SW 1271 (cell line): ENCODE results near the gene BNC2.
"Not testable (repeated sequence)": the region's sequence is repeated elsewhere in the genome, so short reads cannot be mapped to it uniquely, and the experiment has no call there.

Experiments
- DNase-seq, 2 experiments: peaks; one replicate each; lab custom pipeline; 2025; lab: John Stamatoyannopoulos, UW

Gene BNC2

DNA sequence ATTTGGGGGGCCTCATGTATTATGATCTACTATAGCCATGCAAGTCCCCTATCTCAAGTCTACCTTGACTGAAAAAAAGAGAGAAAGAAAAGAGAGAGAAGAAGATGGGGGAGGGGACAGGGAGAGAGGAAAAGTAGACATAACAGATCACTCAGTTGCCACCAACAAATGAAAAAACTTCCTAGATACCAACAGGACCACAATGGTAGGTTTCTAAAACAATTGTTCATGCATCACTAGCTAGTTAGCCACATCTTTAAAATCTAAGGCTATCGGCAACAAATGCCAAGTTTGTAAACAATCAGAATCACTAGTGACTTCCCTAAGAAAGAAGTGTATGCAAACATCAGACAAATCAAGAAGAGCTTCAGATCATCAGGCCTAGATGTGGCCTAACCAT, 328.2 kb downstream of the BNC2 start:
- no peak for DNase-seq

DNA sequence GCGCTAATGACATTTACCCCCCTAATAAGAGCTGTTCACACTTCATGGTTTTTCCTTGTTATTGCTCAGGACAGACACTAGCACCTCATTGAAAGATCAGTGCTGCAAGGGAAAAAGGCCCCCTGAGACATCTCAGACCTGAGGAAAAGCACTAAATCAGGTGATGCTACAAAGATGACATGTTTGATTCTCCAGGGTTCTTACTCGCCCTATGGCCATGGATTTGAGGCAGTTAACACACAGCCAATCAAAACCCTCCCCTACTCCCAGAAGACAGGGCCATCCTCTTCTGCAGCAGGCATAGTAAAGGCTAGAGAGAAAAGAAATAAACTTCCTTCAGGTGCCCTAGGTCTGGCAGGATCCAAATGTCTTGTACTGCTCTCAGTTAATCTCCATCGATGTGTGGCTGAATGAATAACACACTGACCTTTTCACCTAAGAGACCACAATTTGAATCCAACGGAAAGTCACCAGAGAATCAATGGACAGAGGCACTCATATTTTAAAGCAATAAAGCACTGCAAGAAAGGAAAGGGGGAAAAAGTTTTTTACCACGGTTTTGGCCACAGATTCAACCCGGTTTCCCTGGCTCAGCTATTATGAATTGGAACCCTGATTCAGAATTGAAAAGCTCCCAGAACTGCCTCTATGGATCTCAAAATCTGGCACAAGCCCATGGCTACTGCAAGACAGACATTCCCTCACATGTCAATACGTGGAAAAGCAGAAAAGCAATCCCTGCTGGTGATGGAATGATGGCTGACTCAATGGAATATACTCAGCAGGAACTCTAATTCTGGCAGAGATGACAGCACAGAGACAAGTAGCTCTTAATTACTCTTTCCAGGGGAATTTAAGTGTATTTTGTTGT, 329.5 kb downstream of the BNC2 start:
- DNase-seq, result no peak

DNA sequence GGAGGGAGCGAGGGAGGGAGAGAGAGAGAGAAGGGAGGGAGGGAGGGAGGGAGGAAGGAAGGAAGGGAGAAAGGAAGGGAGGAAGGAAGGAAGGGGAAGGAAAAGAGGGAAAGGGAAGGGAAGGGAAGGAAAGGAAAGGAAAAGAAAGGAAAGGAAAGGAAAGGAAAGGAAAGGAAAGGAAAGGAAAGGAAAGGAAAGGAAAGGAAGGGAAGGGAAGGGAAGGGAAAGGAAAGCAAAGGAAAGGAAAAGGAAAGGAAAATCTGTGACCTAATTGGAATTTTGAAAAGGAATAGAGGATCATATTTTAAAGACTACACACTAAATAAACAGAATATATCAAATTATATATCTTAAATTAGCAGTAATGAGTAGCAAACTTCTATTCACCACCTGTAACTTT, 330.8 kb downstream of the BNC2 start:
- DNase-seq, result not testable (repeated sequence)

DNA sequence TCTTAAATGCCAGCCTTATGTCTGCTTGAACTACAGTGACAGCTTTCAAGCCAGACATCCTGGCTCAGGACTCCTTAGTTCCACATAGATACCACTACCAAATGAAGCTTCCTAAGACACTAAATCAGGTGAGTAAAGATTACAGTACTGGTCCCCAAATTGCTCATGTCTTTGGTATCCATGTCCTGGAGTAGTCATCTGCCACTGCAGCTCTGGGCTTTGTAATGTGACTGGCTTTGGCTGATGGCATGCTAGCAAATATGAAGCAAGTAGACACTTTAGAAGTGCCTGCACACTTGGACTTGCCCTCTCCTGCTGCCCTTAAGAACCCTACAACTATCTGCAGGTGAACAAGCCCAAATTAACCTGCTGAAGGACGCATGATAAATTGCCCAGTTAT, 334.9 kb downstream of the BNC2 start:
- DNase-seq, result no peak

GRCh38 chr9:16532681-16533450, 337.6 kb downstream of the BNC2 start:
- no peak for DNase-seq

DNA sequence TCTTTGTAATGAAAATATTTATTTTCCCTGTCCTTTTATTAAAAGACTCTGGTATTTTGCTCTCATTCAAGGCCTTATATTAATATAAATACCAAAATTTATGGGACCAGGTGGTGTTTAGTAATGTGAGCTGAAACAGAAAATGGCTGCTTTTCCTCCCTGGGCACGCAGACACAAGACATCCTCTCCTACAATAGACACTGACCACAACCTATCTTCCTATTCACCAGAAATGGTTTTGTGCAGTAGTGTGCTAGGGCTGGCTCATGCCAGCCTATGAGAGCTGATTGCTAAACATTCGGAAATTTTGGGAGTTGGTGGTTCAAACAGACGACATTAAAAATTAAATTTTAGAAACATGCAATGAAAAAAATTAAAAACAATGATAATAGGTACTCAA, 338.2 kb downstream of the BNC2 start:
- no peak for DNase-seq

- DNase-seq, result no peak
Observed at GRCh38 chr9:16530669-16531642, 339.5 kb downstream of the BNC2 start.

GRCh38 chr9:16527573-16527972, 342.9 kb downstream of the BNC2 start:
- no peak for DNase-seq

- no peak for DNase-seq
Observed at GRCh38 chr9:16526380-16526779, 344.1 kb downstream of the BNC2 start.

GRCh38 chr9:16524823-16525222, 345.6 kb downstream of the BNC2 start:
- no peak for DNase-seq

DNA sequence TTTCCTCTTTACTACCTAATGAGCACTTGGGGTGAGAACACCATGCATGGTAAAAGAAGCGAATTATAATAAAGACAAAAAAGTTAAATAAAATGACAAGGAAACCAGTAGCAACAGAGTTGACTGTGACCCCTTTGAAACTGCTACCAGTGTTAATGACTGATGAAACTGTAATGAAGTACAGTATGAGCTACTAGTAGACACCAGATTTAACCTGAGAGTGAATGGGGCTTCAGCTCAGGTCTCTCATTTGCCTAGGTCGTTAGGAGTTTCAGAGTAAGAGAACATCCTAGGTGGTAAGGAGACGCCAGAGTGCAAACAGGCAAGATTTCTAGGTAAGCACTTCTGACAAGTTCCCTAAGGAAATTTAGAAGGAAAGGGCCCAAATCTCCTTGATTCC, 346.4 kb downstream of the BNC2 start:
- DNase-seq, result no peak

DNA sequence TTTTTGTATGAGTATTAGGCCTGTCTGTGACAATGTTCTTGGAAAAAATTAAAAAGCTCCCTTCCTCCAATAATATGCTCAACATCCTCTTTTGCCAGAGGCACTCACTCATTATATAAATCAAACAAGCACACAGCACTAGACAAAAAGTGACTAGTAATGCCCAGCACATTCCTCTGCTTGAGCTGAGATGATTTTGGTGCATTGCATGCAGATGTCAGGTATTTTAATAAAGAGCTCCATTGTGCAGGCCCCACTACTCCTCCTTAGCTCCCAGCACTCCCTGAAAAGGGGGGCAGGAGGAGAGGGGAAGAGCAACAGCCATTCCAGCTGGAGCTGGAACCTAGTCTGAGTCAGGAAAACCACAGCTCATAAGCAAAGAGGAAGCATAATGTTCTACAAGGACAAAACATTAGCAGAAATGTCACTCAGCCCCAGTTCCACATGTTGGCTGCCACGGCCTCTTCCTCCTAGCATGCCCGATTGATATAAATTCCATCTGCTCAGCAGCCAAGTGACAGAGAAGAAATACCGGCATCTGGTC, 348.5 kb downstream of the BNC2 start:
- peak in 1 of 2 experiments; percentile 1 for DNase-seq

DNA sequence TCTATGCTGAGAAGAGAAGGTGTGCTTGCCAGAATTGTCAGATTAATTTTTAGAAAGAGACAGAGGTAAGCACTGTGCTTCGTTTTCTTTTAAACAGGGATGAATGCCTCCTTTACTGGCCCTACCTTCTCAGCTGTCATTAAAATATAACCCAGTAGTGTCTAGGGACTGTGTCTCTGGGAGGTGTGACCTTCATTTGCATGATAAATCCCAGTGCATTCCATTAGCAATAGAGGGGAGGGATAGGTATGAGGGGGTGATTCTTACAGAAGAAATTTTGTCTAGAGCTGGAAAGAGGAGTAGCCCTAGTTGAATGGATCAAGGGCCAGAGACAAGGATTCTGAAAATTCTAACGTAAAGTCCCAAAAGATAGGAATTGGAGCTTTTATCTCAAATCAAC, 351.5 kb downstream of the BNC2 start:
- DNase-seq, result no peak

DNA sequence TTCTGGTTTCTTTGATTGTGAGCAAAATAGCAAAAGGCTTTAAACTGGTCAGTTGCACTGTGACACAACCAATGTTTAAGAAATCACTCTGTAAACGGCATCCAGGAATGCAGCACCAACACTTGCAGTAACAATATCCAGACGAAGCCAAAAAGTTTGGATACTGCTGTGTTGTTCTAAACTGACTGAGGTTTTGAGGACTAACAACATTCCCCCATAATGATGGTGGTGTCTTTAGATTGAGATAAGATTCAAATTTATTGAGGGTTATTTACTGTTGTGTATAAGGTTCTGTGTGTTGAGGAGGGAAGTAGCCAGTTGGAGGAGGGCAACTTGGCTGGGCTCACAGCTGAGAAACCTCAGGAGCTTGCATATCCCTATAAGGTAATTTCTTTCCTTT, 353.6 kb downstream of the BNC2 start:
- DNase-seq, result no peak

DNA sequence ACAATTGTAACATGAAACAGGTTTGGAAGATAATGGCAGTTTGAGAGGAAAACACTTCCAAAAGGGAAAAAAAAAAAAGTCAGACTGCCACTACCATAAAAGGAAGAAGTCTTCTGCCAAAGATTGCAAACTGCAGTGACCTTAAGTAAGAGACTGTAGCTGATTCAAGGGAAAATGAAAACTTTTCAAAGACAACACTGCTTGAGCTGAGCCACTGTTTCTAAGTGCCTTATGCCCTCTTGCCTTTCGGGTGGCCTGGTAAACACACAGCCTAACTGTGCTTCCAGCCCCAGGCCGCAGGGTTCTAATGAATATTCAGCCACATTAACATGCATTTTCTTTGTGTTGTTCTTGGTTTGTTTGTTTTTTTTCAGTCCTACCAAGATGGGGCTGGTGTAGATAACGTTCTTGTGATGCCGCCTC, 354.6 kb downstream of the BNC2 start:
- DNase-seq, result no peak

DNA sequence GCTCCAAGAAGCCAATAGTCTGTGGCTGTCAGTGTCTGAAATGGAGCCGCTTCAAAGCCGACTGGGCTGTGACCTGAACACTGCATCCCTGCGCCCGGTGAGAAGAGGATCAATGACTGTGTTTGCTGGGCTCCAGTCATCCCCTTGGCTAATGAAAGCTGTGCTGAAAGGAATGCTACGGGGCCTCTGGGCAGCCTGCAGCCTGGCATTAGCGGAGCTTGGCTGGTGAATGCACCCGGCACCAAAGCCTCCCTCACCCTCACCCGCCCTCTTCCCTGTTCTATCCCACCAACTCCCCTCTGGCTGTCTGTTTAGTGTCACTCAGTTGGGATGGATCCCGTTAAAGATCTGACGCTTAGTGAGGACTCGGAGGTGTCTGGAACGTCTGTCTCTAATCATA, 355.3 kb downstream of the BNC2 start:
- no peak for DNase-seq

- DNase-seq, result no peak
Observed at GRCh38 chr9:16514131-16514530, 356.3 kb downstream of the BNC2 start.

DNA sequence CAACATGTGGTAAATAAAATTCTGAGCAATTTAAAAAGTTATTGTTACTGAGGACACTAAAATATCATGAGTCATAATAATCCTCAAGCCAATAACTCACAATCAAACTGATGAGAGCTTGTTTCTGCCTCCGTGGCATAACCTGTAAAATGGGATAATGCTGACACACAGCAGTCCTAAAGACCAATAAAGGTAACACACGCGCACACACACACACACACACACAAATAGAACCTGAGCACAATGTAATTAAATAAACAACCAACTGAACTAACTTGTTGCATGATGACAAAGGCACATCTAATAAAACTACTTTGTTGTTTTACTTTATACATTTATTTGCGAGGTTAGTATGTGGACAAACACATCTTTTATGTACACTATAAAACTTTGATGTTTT, 358.2 kb downstream of the BNC2 start:
- DNase-seq, result no peak

GRCh38 chr9:16510482-16510881, 360.0 kb downstream of the BNC2 start:
- no peak for DNase-seq

GRCh38 chr9:16509997-16510396, 360.5 kb downstream of the BNC2 start:
- DNase-seq, result no peak

GRCh38 chr9:16505199-16505598, 365.3 kb downstream of the BNC2 start:
- DNase-seq, result no peak

DNA sequence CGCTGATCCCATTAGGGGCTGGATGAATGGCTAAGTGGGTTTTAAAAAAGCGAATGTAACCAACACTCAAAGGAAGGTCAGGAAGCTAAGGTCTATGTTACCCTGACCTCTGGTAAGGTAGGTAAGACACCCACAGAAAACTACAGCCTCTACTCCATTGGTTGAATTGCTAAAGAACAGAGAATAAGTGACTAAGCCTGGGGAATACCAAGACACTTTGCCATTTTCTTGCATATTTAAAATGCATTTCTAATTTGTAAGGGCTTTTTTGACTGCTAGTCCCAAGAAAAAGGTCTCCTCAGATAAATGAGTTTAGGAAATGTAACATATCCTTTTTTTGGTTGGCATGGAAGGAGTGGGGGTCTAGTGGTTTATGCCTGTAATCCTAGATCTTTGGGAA, 368.7 kb downstream of the BNC2 start:
- DNase-seq, result no peak
